GM18870 (cell line): ENCODE data around the gene A3GALT2.

Experiments used
- ATAC-seq: cut with Tn5 transposase; IDR thresholded peaks from one replicate; pipeline ENCODE4 v1.9.1; 2021; ENCODE audit warnings: moderate library complexity; ENCODE audit not compliant: unreplicated experiment

Gene A3GALT2

DNA sequence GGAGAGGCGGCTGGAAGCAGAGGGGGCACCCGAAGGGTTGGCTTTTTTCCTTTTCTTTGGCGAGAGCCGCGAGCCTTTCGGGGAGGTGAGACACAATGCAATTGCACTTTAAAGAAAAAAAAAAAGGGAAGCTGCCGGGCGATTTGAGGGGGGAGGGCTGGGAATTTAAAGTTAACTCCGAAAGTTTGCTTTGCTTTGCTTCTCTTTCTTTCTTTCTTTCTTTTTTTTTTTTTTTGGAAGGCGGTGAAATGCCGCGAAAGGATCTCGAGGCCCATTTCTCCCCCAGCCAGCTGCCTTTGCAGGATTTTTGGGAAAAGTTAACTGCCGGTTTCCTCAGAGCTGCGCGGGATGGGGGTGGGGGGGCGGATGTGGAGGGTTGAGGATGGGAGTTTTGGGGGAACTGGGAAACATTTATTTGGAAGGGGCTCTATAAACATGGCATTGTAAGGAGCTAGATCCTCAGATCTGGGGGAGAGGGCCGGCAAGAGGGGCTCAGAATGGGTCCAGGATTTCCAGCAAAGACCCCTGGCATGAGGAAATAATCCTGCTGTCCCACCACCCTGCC, 63.6 kb downstream of the A3GALT2 start:
- no peak for ATAC-seq
